Measurements from ENCODE around the gene AMPH.
"Not testable (repeated sequence)": the region's sequence is repeated elsewhere in the genome, so short reads cannot be mapped to it uniquely, and the experiment has no call there.

AMPH gene

DNA sequence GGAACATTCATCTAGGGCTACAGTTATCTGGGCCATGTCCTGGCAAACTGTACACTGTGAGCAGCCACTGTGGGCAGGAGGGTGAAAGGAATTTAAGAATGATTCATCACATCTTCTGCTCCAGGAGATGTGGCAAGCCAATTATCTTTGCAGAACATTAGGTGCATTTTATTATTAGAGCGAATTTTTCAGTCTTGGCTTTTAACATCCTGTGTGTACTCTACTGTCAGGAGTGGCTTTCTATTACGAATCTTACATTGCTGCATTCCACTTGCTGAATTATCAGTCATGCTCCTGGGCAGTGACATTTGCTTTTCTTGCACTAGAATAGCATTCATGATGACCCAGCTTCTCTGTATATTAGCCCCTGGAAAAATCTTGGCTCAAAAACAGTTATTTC, 248.5 kb downstream of the AMPH start:
- no peak for FAIRE-seq

DNA sequence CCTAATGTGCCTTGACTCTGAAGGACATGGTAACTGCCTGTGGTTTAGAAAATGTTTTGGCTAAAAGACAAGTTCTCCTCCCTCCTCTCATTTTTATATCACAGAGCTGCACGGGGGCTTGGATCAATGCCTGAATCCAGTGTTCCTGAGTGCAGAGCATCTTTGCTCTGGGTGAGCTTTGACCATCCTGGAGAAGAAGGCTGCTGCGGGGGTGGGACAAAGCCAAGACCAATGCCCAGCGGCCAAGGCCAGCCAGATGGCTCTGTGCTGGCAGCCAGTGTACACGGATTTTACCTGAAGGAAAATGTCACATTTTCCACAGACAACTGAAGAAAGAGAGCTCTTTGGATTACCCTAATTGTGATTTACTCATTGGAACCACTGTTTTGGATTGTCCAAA, 255.7 kb downstream of the AMPH start:
- no peak for FAIRE-seq

DNA sequence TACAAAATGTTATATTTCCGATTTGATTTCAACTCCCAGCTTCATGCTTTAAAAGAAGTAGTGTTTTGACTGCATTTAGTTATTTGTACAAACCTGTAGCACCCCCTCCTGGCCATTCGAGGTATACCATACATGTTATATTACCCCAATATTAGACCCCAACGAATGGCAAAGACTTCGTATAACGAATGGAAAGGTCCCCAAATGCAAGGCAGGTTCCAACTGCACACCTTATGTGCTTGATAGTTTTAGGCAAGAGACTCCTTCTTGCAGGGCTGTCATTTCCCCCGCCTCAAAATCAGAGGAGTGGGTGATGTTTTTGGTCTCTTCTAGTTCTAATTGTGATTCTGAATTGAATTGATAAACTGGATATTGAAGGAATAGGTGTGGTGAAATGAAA, 256.7 kb downstream of the AMPH start:
- FAIRE-seq: no peak

DNA sequence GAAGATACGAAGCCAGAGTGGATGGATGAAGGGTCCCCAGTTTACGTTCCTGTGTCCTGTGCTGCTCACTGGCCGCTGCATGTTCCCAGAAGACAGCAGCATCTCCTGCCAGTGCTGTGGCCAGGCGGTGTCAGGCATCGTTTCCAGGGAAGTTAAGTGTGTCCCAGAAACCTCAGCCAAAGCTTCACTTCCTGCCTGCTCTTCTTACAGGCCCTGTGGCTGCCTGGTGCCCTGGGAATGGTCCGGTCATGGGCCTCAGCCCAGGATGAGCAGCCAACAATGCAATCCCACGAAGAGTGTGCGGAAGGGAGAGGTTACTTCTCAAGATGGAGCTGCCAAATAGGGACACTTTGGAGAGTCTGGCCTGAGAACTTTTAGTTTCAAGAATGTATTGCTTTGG, 258.0 kb downstream of the AMPH start:
- FAIRE-seq: no peak

DNA sequence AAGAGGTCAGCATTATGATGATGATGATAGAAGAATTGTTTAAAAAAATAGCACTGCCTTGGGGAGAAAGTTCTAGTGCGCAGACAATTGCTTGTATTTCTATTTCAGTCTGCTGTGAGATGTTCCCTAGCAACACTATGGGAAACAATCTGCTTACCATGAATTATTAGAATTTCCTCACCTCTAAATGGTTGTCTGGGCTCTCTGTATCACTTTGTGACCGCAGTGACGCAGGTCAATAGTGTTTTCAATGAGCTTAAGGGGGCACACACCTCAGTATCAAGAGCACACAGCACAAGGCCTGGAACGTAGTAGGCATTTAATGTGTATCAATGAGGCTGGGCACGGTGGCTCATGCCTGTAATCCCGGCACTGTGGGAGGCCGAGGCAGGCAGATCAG, 258.9 kb downstream of the AMPH start:
- FAIRE-seq: no peak

DNA sequence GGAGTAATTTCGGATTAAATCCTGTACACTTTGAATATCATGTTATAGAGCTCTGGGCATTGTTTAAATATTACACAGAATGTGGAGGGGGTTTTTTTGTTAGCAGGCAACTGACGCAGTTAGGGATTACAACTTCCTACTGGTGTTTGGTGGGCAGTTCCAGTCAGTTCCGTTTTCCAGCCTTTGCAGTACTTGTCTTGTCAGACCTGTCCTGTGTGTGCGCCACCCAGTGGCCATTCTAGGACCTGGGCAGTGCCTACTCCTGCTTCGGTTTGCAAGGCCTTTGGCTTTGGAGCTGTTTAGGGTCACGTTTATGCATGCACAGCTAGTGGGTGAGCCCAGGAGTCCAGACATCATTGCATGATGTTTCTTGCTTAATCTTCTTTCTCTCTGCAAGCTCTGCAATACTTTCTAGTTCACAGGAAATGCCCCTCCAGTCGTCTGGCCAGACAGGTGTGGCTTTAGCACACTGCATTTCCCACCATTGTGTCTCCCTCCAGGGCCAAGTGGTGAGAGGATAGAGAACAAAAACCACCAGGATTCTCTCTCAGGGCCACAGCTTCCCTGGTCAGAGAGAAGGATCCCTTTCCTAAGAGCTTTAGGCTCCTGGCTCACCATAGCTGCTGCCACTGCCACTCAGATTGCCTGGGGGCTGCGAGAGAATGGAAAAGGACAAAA, 261.2 kb downstream of the AMPH start:
- FAIRE-seq: no peak

DNA sequence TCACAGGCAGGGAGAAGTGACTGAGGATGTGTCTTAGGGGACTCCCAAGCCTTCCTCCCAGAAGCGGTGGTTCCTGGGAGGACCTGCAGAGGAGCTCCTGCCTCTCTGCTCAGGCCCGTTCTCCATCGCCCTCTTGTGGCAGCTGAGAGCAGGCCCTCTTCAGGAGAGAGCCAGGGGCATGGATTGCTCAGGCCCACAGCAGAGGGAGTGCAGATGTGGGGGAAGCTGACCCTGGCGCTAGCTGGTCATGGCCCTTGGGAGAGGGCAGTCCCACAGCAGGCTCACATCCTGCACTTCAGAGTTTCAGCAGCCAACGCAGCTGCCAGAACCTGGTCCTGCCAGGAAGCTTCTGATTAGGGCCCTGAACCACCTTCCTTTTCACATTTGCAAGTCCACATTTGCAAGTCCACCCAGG, 263.0 kb downstream of the AMPH start:
- no peak for FAIRE-seq

DNA sequence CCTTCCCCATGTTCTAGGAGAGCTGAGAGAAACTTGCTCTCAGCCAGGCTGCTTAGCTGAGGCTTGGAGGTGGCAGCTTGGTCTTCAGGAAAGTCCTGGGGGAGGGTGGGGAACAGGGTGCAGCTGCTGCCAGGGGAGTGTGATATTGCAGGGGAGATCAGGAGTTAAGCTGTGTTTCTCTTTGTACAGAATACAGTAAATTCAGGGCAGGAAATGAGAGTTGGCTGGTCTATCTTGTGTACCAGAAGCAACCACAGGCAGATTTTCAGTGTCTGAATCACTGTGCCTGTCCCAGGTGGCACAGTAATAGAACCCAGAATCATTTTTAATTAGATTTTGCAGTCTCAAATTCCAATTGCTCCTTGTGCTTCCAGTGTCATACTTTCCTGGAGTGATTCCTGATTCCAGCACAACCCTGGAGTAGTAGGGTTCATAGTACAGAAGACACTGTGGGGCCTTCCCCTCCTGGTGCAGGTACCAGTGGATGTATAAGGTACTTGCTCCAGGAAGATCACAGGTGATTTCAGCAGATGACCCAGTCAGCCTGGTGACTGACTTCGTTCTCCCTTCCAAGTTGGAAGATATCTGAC, 263.8 kb downstream of the AMPH start:
- FAIRE-seq: no peak

DNA sequence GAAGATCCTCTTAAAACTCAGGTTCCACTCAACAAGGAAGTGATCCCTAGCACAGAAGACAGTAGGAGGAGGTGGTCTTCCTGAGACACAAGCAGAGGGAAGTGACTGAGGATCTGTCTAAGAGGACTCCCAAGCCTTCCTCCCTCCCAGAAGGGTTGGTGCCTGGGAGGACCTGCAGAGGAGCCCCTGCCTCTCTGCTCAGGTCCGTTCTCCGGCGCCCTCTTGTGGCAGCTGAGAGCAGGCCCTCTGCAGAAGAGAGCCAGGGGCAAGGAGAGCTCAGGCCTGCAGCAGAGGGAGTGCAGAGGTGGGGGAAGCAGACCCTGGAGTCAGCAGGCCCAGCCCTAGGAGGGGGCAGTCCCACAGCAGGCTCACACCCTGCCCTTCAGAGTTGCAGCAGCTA, 267.8 kb downstream of the AMPH start:
- not testable (repeated sequence) for FAIRE-seq

DNA sequence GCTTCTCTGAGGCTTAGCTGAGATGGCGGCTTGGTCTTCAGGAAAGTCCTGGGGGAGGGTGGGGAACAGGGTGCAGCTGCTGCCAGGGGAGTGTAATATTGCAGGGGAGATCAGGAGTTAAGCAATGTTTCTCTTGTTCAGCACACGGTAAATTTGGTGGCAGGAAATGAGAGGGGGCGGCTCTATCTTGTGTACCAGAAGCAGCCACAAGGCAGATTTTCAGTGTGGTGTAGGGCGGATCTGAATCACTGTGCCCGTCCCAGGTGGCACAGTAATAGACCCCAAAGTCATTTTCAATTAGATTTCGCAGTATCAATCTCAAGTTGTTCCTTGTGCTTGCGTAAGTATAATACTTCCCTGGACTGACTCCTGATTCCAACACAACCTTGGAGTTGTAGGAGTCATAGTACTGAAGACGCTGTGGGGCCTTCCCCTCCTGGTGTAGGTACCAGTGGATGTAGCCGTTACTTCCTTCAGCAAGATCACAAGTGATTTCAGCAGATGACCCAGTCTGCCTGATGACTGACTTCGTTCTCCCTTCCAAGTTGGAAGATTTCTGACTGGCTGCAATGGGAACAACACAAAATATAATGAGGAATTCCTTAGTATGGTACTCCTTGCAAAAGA, 268.4 kb downstream of the AMPH start:
- not testable (repeated sequence) for FAIRE-seq

DNA sequence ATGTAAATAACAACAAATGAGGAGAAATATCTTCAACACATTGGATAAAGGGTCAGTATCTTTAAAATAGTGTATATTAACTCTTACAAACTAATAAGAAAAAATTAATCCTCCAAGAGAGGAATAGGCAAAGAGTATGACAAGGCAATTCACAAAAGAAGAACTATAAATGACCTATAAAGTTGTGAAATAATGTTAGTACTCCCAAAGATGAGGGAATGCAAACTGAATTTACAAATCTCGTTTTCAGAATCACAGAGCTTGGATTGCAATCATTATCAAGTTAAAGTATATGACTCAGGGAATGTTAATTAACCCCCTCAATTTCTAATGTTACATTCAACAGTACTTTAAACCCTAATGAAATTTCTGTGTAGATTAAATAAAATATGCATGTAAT, 270.4 kb downstream of the AMPH start:
- FAIRE-seq: no peak

DNA sequence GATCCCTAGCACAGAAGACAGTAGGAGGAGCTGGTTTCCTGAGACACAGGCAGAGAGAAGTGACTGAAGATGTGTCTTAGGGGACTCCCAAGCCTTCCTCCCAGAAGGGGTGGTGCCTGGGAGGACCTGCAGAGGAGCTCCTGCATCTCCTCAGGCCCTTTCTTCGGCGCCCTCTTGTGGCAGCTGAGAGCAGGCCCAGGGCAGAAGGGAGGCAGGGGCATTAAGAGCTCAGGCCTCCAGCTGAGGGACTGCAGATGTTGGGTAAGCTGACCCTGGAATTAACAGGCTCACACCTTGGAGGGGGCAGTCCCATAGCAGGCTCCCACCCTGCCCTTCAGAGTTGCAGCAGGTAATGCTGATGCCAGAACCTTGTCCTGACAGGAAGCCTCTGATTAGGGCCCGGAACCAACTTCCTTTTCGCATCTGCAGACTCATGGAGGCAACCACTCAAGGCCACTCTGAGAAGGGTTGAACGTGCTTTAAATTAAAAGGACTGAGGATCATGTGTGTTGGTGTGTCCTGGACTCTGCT, 272.0 kb downstream of the AMPH start:
- not testable (repeated sequence) for FAIRE-seq

DNA sequence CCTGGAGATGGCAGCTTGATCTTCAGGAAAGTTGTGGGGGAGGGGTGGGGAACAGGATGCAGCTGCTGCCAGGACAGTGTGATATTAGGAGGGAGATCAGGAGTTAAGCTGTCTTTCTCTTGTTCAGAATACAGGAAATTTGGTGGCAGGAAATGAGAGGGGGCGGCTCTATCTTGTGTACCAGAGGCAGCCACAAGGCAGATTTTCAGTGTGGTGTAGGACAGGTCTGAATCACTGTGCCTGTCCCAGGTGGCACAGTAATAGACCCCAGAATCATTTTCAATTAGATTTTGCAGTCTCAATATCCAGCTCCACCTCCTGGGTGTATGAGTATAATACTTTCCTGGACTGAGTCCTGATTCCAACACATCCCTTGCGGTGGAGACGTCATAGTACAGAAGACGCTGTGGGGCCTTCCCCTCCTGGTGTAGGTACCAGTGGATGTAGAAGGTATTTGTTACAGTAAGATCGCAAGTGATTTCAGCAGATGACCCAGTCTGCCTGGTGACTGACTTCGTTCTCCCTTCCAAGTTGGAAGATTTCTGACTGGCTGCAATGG, 272.8 kb downstream of the AMPH start:
- not testable (repeated sequence) for FAIRE-seq

DNA sequence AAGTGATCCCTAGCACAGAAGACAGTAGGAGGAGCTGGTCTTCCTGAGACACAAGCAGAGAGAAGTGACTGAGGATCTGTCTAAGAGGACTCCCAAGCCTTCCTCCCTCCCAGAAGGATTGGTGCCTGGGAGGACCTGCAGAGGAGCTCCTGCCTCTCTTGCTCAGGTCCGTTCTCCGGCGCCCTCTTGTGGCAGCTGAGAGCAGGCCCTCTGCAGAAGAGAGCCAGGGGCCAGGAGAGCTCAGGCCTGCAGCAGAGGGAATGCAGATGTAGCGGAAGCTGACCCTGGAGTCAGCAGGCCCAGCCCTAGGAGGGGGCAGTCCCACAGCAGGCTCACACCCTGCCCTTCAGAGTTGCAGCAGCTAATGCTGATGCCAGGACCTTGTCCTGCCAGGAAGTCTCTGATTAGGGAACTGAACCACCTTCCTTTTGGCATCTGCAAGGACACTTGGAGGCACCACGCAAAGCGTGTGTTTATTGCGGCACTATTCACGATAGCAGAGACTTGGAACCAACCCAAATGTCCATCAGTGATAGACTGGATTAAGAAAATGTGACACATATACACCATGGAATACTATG, 276.8 kb downstream of the AMPH start:
- not testable (repeated sequence) for FAIRE-seq

DNA sequence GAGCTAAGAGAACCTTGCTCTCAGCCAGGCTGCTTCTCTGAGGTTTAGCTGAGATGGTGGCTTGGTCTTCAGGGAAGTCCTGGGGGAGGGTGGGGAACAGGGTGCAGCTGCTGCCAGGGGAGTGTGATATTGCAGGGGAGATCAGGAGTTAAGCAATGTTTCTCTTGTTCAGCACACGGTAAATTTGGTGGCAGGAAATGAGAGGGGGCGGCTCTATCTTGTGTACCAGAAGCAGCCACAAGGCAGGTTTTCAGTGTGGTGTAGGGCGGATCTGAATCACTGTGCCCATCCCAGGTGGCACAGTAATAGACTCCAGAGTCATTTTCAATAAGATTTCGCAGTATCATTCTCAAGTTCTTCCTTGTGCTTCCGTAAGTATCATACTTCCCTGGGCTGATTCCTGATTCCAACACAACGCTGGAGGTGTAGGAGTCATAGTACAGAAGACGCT, 277.7 kb downstream of the AMPH start:
- not testable (repeated sequence) for FAIRE-seq

DNA sequence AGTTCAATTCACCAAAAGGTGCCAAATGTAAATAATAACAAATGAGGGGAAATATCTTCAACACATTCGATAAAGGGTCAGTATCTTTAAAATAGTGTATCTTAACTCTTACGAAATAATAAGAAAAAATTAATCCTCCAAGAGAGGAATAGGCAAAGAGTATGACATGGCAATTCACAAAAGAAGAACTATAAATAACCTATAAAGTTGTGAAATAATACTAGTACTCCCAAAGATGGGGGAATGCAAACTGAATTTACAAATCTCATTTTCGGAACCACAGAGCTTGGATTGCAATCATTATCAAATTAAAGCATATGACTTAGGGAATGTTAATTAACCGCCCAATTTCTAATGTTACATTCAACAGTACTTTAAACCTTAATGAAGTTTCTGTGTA, 279.6 kb downstream of the AMPH start:
- no peak for FAIRE-seq

DNA sequence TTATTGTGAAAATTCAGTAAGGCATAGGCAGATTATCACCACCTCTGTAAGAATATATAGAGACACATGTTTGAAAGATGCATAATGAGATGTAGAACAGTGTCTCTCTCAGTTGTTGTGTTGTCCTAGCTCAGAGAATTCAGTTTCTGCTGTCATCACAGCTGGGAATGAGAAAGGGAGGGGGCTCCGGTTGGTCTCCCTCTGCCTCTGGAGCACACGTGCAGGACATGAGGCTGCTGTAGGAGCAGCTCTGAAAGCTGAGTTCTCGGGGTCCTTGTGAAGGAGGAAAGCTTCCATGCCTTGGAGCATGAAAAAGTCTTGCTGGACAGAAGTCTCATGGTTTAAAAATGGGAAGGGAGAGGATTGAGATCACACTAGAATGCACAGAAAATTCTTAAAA, 280.4 kb downstream of the AMPH start:
- not testable (repeated sequence) for FAIRE-seq

DNA sequence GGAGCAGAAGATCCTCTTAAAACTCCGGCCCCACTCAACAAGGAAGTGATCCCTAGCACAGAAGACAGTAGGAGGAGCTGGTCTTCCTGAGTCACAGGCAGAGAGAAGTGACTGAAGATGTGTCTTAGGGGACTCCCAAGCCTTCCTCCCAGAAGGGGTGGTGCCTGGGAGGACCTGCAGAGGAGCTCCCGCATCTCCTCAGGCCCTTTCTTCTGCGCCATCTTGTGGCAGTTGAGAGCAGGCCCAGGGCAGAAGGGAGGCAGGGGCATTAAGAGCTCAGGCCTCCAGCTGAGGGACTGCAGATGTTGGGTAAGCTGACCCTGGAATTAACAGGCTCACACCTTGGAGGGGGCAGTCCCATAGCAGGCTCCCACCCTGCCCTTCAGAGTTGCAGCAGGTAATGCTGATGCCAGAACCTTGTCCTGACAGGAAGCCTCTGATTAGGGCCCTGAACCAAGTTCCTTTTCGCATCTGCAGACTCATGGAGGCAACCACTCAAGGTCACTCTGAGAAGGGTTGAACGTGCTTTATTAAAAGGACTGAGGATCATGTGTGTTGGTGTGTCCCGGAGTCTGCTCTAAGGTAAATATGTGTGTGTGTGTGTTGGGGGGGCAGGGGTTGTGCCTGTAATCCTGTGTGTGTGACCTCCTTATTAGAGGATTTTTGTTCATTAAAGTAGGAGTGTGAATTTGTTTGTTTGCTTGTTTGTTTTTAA, 281.1 kb downstream of the AMPH start:
- FAIRE-seq: not testable (repeated sequence)

DNA sequence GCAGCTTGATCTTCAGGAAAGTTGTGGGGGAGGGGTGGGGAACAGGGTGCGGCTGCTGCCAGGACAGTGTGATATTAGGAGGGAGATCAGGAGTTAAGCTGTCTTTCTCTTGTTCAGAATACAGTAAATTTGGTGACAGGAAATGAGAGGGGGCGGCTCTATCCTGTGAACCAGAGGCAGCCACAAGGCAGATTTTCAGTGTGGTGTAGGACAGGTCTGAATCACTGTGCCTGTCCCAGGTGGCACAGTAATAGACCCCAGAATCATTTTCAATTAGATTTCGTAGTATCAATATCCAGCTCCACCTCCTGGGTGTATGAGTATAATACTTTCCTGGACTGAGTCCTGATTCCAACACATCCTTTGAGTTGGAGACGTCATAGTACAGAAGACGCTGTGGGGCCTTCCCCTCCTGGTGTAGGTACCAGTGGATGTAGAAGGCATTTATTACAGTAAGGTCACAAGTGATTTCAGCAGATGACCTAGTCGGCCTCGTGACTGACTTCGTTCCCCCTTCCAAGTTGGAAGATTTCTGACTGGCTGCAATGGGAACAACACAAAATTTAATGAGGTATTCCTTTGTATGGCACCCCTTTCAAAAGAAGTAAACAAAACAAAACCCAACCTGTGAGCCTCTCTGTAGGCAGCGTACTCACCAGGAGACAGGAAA, 281.9 kb downstream of the AMPH start:
- FAIRE-seq: not testable (repeated sequence)

DNA sequence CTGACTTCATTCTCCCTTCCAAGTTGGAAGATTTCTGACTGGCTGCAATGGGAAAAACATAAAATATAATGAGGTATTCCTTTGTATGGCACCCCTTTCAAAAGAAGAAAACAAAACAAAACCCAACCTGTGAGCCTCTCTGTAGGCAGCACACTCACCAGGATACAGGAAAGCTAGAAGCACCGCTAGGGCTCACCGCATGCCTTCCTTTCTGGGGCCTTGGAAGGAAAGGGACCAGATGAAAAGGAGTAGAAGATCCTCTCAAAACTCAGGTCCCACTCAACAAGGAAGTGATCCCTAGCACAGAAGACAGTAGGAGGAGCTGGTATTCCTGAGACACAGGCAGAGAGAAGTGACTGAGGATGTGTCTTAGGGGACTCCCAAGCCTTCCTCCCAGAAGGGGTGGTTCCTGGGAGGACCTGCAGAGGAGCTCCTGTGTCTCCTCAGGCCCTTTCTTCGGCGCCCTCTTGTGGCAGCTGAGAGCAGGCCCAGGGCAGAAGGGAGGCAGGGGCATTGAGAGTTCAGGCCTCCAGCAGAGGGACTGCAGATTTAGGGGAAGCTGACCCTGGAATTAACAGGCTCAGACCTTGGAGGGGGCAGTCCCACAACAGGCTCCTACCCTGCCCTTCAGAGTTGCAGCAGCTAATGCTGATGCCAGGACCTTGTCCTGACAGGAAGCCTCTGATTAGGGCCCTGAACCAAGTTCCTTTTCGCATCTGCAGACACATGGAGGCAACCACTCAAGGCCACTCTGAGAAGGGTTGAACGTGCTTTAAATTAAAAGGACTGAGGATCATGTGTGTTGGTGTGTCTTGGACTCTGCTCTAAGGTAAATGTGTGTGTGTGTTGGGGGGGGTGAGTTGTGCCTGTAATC, 285.6 kb downstream of the AMPH start:
- not testable (repeated sequence) for FAIRE-seq

DNA sequence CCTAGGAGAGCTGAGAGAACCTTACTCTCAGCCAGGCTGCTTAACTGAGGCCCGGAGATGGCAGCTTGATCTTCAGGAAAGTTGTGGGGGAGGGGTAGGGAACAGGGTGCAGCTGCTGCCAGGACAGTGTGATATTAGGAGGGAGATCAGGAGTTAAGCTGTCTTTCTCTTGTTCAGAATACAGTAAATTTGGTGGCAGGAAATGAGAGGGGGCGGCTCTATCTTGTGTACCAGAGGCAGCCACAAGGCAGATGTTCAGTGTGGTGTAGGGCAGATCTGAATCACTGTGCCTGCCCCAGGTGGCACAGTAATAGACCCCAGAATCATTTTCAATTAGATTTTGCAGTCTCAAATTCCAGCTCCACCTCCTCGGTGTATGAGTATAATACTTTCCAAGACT, 286.4 kb downstream of the AMPH start:
- FAIRE-seq: not testable (repeated sequence)
